Measurements from ENCODE around the gene ZNF74.
"Not testable (repeated sequence)": the region's sequence is repeated elsewhere in the genome, so short reads cannot be mapped to it uniquely, and the experiment has no call there.

ZNF74 gene

GRCh38 chr22:20389288-20389687, 4.7 kb upstream of the ZNF74 start:
- no peaks in the 10 kb centered on the region for H3K9me3 ChIP-seq (ENCODE audit: control insufficient read depth in 2 of 2, low read length in 2 of 2)
- no peak overlapping the region for H3K27ac ChIP-seq (ENCODE audit: low read depth in 2 of 2, low read length in 2 of 2)
- no peaks in the 10 kb centered on the region for H3K4me1 ChIP-seq (ENCODE audit: control insufficient read depth in 2 of 2, insufficient read depth in 2 of 2, low read length in 2 of 2)
- H3K27me3 ChIP-seq (ENCODE audit: control insufficient read depth in 2 of 2, insufficient read depth in 2 of 2, low read length in 2 of 2), result peaks cover 0 to 3% of the 10 kb centered on the region in 2 donors
- no peak overlapping the region for H3K4me3 ChIP-seq (ENCODE audit: low read length in 2 of 2)
- H3K9ac ChIP-seq (ENCODE audit: low read depth in 1 of 2, low read length in 2 of 2), result no peak overlapping the region
- no peaks in the 10 kb centered on the region for H3K36me3 ChIP-seq (ENCODE audit: control insufficient read depth in 2 of 2, insufficient read depth in 2 of 2, low read length in 2 of 2)

DNA sequence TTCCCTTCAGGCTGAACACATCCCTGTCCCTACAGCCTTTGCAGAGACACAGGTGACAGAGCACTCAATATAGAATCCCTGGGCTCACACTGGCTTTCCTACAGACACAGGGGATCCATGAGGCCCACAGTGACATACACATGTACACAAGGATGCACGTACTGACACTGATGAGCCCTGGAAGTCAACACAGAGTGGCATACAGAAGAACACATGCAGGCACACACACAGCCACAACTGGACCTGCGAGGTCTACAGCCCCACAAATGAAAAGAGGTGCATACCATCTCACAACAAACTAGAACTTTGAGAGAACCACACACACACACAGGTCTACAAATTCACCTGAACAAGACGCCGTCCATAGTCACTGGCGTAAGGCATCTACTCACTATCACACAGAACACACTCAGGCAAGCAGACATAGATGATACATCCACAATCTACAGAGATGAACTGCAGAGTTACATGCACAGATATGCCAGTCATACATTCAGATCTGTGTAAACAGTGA, 3.5 kb upstream of the ZNF74 start:
- no peaks in the 10 kb centered on the region for H3K9me3 ChIP-seq (ENCODE audit: control insufficient read depth in 2 of 2, low read length in 2 of 2)
- H3K4me3 ChIP-seq (ENCODE audit: low read length in 2 of 2), result no peak overlapping the region
- H3K9ac ChIP-seq (ENCODE audit: low read depth in 1 of 2, low read length in 2 of 2), result no peak overlapping the region
- H3K4me1 ChIP-seq (ENCODE audit: control insufficient read depth in 2 of 2, insufficient read depth in 2 of 2, low read length in 2 of 2), result peaks cover 0 to 7% of the 10 kb centered on the region in 2 donors
- no peaks in the 10 kb centered on the region for H3K27me3 ChIP-seq (ENCODE audit: control insufficient read depth in 2 of 2, insufficient read depth in 2 of 2, low read length in 2 of 2)
- no peaks in the 10 kb centered on the region for H3K36me3 ChIP-seq (ENCODE audit: control insufficient read depth in 2 of 2, insufficient read depth in 2 of 2, low read length in 2 of 2)
- no peak overlapping the region for H3K27ac ChIP-seq (ENCODE audit: low read depth in 2 of 2, low read length in 2 of 2)

DNA sequence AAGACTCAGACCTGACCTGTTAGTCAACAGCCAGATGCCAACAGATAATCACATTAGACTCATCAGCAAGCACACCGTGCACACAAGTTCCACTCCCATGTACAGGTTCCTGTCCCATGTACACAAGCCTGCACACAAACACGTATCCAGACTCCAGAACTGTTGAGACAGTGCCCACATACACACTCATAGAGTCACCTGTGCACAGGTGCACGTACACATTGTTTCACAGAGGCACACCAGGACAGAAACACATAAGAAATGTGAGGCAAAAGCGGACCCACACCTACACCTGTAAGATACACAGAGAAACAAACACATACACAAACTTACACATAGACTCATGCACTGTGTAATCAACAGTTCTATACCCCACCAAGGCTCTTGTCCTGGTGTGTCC, 2.7 kb upstream of the ZNF74 start:
- no peak overlapping the region for H3K27ac ChIP-seq (ENCODE audit: low read depth in 2 of 2, low read length in 2 of 2)

GRCh38 chr22:20392365-20392881, 1.5 kb upstream of the ZNF74 start:
- not testable (repeated sequence) for H3K36me3 ChIP-seq (ENCODE audit: control insufficient read depth in 2 of 2, insufficient read depth in 2 of 2, low read length in 2 of 2); H3K9ac ChIP-seq (ENCODE audit: low read depth in 1 of 2, low read length in 2 of 2)

More for the DNA sequence above, 2.7 kb upstream of the ZNF74 start:
- Histone ChIP-seq H3K4me1 (ENCODE audit: control insufficient read depth in 2 of 2, insufficient read depth in 2 of 2, low read length in 2 of 2) (peaks cover 0 to 7% of the 10 kb centered on the region in 2 donors), H3K4me3 (ENCODE audit: low read length in 2 of 2) (no peak overlapping the region), H3K27me3 (ENCODE audit: control insufficient read depth in 2 of 2, insufficient read depth in 2 of 2, low read length in 2 of 2) (no peaks in the 10 kb centered on the region), H3K9me3 (ENCODE audit: control insufficient read depth in 2 of 2, low read length in 2 of 2) (no peaks in the 10 kb centered on the region), H3K9ac (ENCODE audit: low read depth in 1 of 2, low read length in 2 of 2) (no peak overlapping the region), H3K36me3 (ENCODE audit: control insufficient read depth in 2 of 2, insufficient read depth in 2 of 2, low read length in 2 of 2) (no peaks in the 10 kb centered on the region)

DNA sequence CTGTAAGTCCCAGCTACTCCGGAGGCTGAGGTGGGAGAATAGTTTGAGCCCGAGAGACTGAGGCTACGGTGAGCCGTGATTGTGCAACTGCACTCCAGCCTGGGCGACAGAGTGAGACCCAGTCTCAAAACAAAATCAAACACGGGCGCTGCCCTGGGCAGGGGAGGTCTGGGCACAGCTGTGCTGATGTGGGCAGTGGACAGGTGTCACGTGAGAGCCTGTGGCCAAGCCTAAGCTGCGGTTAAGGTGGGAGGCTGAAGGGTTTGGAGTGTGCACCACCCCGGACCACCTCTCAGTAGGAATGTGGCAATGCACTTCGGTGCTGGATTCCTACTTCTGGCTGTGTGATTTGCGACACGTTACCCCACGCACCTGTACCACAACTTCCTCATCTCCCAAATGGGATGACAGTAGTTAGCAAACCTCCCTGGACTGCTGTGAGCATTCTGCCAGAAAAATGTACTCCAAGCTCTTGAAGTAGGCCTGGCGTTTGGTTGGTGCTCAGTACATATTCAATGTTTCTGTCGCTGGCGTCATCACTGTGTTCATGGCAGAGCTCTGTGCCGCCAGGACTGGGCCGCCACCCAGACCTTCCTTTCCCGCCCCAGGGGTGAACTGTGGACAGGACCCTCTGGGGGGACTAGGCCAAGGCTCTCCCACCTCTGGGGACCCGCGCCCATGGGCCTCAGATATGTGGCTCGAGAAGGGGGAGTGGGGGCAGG, 807 bp upstream of the ZNF74 start:
- peak overlapping the region; percentile 44 to 64 for H3K9ac ChIP-seq (ENCODE audit: low read depth in 1 of 2, low read length in 2 of 2)

More at GRCh38 chr22:20392365-20392881, 1.5 kb upstream of the ZNF74 start:
- H3K27me3 ChIP-seq (ENCODE audit: control insufficient read depth in 2 of 2, insufficient read depth in 2 of 2, low read length in 2 of 2); H3K27ac ChIP-seq (ENCODE audit: low read depth in 2 of 2, low read length in 2 of 2); H3K9me3 ChIP-seq (ENCODE audit: control insufficient read depth in 2 of 2, low read length in 2 of 2); H3K4me3 ChIP-seq (ENCODE audit: low read length in 2 of 2); H3K4me1 ChIP-seq (ENCODE audit: control insufficient read depth in 2 of 2, insufficient read depth in 2 of 2, low read length in 2 of 2): not testable (repeated sequence)

DNA sequence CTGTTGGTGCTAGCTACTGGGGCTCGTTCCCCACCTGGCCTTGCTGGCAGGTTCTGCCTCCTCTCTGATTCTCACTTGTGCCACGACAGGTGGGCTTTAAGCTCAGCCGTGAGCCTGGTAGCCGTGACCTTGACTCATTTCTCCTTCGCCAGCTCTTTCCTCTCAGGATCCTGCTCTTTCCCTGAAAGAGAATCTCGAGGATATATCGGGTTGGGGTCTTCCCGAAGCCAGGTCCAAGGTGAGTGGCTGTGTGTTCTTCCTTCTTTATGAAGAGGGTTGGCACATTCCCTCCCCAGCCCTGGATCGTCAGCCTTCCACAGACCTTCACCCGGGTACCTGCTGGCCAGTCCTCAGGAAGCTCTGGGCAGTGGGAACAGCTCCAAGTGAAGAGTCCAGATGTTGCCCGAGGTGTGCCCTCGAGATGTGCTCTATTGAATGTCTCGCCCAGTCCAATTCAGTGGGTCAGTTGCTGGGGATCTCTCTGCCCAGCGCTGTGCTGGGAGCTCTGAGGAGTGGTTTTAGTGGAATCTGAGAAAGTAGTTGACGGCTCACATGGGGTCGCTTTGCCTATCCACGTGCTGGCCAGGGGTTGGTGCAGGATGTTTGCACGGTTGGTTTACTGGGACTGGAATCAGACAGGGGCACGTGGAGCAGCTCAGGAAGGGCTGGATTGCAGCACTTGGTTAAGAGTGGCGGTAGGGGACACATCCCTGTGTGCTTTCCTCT, 1.4 kb downstream of the ZNF74 start:
- Histone ChIP-seq H3K4me3 (ENCODE audit: low read length in 2 of 2) (peak overlapping the region in 1 of 2 donors; percentile 74), H3K4me1 (ENCODE audit: control insufficient read depth in 2 of 2, insufficient read depth in 2 of 2, low read length in 2 of 2) (peaks cover 0 to 7% of the 10 kb centered on the region in 2 donors), H3K36me3 (ENCODE audit: control insufficient read depth in 2 of 2, insufficient read depth in 2 of 2, low read length in 2 of 2) (no peaks in the 10 kb centered on the region), H3K27me3 (ENCODE audit: control insufficient read depth in 2 of 2, insufficient read depth in 2 of 2, low read length in 2 of 2) (no peaks in the 10 kb centered on the region), H3K9ac (ENCODE audit: low read depth in 1 of 2, low read length in 2 of 2) (peak overlapping the region in 1 of 2 donors; percentile 32), H3K27ac (ENCODE audit: low read depth in 2 of 2, low read length in 2 of 2) (no peak overlapping the region), H3K9me3 (ENCODE audit: control insufficient read depth in 2 of 2, low read length in 2 of 2) (no peaks in the 10 kb centered on the region)

More for the DNA sequence above, 807 bp upstream of the ZNF74 start:
- H3K36me3 ChIP-seq (ENCODE audit: control insufficient read depth in 2 of 2, insufficient read depth in 2 of 2, low read length in 2 of 2), result no peaks in the 10 kb centered on the region
- H3K27me3 ChIP-seq (ENCODE audit: control insufficient read depth in 2 of 2, insufficient read depth in 2 of 2, low read length in 2 of 2), result no peaks in the 10 kb centered on the region
- peaks cover 0 to 7% of the 10 kb centered on the region in 2 donors for H3K4me1 ChIP-seq (ENCODE audit: control insufficient read depth in 2 of 2, insufficient read depth in 2 of 2, low read length in 2 of 2)
- peak overlapping the region; percentile 71 to 74 for H3K4me3 ChIP-seq (ENCODE audit: low read length in 2 of 2)
- peak overlapping the region; percentile 52 to 69 for H3K27ac ChIP-seq (ENCODE audit: low read depth in 2 of 2, low read length in 2 of 2)
- no peaks in the 10 kb centered on the region for H3K9me3 ChIP-seq (ENCODE audit: control insufficient read depth in 2 of 2, low read length in 2 of 2)

DNA sequence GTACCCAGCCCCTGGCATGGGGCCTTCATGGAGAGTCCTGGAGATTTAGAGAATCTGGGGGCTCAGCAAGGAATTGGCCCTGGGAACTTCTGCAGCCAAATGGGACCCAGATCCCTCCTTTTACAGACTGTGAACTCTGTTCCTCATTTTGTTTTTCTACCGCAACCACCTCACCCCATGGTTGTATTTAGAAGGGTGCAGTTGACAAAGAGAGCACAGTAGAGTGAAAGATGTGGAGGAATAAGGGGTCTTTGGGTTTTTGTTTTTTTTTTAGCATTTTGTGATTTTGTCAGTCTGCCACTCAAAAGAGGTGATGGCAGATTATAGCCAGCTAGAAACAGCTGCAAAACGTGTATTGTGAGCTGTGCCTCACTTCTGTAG, 1.9 kb downstream of the ZNF74 start:
- H3K9ac ChIP-seq (ENCODE audit: low read depth in 1 of 2, low read length in 2 of 2), result no peak overlapping the region
- H3K4me3 ChIP-seq (ENCODE audit: low read length in 2 of 2), result no peak overlapping the region

DNA sequence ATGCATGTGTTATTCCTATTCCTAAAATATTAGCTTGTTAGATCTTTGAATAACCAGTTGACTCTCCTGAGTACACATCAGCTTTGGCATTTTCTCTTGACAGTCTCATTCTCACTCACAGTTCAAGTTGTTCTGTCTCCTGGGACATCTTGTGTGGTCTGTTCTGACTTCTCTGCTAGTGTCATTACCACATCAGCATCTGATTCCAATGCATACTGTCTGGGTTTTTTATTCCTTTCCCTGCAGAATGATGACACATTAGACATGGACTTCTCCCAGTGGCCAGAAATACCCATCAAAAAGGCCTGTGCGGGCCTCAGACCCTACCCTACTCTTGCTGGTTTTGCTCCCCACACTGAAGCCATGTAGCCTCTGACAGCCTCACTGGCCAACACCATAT, 2.7 kb downstream of the ZNF74 start:
- Histone ChIP-seq H3K4me3 (ENCODE audit: low read length in 2 of 2) (no peak overlapping the region), H3K27me3 (ENCODE audit: control insufficient read depth in 2 of 2, insufficient read depth in 2 of 2, low read length in 2 of 2) (no peaks in the 10 kb centered on the region), H3K9me3 (ENCODE audit: control insufficient read depth in 2 of 2, low read length in 2 of 2) (no peaks in the 10 kb centered on the region), H3K9ac (ENCODE audit: low read depth in 1 of 2, low read length in 2 of 2) (no peak overlapping the region), H3K27ac (ENCODE audit: low read depth in 2 of 2, low read length in 2 of 2) (no peak overlapping the region), H3K4me1 (ENCODE audit: control insufficient read depth in 2 of 2, insufficient read depth in 2 of 2, low read length in 2 of 2) (peaks cover 0 to 7% of the 10 kb centered on the region in 2 donors), H3K36me3 (ENCODE audit: control insufficient read depth in 2 of 2, insufficient read depth in 2 of 2, low read length in 2 of 2) (no peaks in the 10 kb centered on the region)

More for the DNA sequence above, 1.9 kb downstream of the ZNF74 start:
- no peak overlapping the region for H3K27ac ChIP-seq (ENCODE audit: low read depth in 2 of 2, low read length in 2 of 2)
- H3K4me1 ChIP-seq (ENCODE audit: control insufficient read depth in 2 of 2, insufficient read depth in 2 of 2, low read length in 2 of 2), result peaks cover 0 to 7% of the 10 kb centered on the region in 2 donors
- no peaks in the 10 kb centered on the region for H3K27me3 ChIP-seq (ENCODE audit: control insufficient read depth in 2 of 2, insufficient read depth in 2 of 2, low read length in 2 of 2)
- H3K36me3 ChIP-seq (ENCODE audit: control insufficient read depth in 2 of 2, insufficient read depth in 2 of 2, low read length in 2 of 2), result no peaks in the 10 kb centered on the region
- no peaks in the 10 kb centered on the region for H3K9me3 ChIP-seq (ENCODE audit: control insufficient read depth in 2 of 2, low read length in 2 of 2)

DNA sequence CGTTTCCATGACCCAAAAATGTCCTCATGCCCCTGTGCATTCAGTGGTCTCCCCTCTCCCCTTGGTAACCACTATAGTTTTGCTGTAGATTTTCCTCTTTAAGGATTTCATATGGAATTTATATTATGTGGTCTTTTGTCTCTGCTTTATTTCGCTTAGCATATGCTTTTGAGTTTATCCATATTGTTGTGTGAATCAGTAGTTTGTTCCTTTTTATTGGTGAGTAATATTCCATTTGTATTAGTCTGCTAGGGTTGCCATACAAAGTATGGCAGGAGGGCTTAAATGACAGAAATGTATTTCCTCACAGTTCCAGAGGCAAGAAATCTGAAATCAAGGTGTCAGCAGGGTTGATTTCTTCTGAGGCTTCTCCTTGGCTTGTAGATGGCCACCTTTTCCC, 3.5 kb downstream of the ZNF74 start:
- Histone ChIP-seq H3K9ac (ENCODE audit: low read depth in 1 of 2, low read length in 2 of 2) (no peak overlapping the region), H3K9me3 (ENCODE audit: control insufficient read depth in 2 of 2, low read length in 2 of 2) (no peaks in the 10 kb centered on the region), H3K27me3 (ENCODE audit: control insufficient read depth in 2 of 2, insufficient read depth in 2 of 2, low read length in 2 of 2) (no peaks in the 10 kb centered on the region), H3K27ac (ENCODE audit: low read depth in 2 of 2, low read length in 2 of 2) (no peak overlapping the region), H3K4me1 (ENCODE audit: control insufficient read depth in 2 of 2, insufficient read depth in 2 of 2, low read length in 2 of 2) (peaks cover 0 to 7% of the 10 kb centered on the region in 2 donors), H3K36me3 (ENCODE audit: control insufficient read depth in 2 of 2, insufficient read depth in 2 of 2, low read length in 2 of 2) (no peaks in the 10 kb centered on the region), H3K4me3 (ENCODE audit: low read length in 2 of 2) (no peak overlapping the region)

GRCh38 chr22:20398420-20398819, 4.5 kb downstream of the ZNF74 start:
- Histone ChIP-seq H3K9ac (ENCODE audit: low read depth in 1 of 2, low read length in 2 of 2) (no peak overlapping the region), H3K27ac (ENCODE audit: low read depth in 2 of 2, low read length in 2 of 2) (no peak overlapping the region), H3K27me3 (ENCODE audit: control insufficient read depth in 2 of 2, insufficient read depth in 2 of 2, low read length in 2 of 2) (no peaks in the 10 kb centered on the region)

More at GRCh38 chr22:20398420-20398819, 4.5 kb downstream of the ZNF74 start:
- Histone ChIP-seq H3K9me3 (ENCODE audit: control insufficient read depth in 2 of 2, low read length in 2 of 2) (no peaks in the 10 kb centered on the region), H3K36me3 (ENCODE audit: control insufficient read depth in 2 of 2, insufficient read depth in 2 of 2, low read length in 2 of 2) (no peaks in the 10 kb centered on the region), H3K4me3 (ENCODE audit: low read length in 2 of 2) (no peak overlapping the region), H3K4me1 (ENCODE audit: control insufficient read depth in 2 of 2, insufficient read depth in 2 of 2, low read length in 2 of 2) (peaks cover 0 to 7% of the 10 kb centered on the region in 2 donors)

Data from mucosa of rectum (tissue), 2 donors.